GM23338 (cell line): ENCODE measurements around the gene SCTR. TPM values are rescaled to one million over a fixed set of nuclear protein-coding genes. Genes with fewer than 3 reads are reported as not detected.
A peak's percentile ranks its signal among the peaks of the same experiment; 100 is the strongest.

Source experiments
- ATAC-seq: fragments of 200-7000 bp; cut with Tn5 transposase; 3 replicates; pipeline ENCODE4 v1.9.1; 2020
- DNase-seq: peaks from one replicate; pipeline ENCODE4 v3.0.0-alpha.2; 2015; ENCODE audit warnings: low spot score
- H2AFZ ChIP-seq: fragments of 200-600 bp; sonication (generic); 2 replicates; pipeline ENCODE4 v1.8.0; 2016; ENCODE audit warnings: antibody characterized with exemption, mild to moderate bottlenecking, moderate library complexity
- H3F3A ChIP-seq: fragments of 200-600 bp; sonication (generic); replicated peaks from 2 replicates; pipeline ENCODE4 v1.8.0; 2017; ENCODE audit warnings: antibody characterized with exemption, mixed run types, low read depth
- H3K27ac ChIP-seq: fragments of 200-600 bp; sonication (generic); 2 replicates; pipeline ENCODE4 v1.6.1; 2016; ENCODE audit warnings: low read depth
- H3K27me3 ChIP-seq: fragments of 200-600 bp; sonication (generic); 2 replicates; pipeline ENCODE4 v1.8.0; 2016; ENCODE audit warnings: mild to moderate bottlenecking, mixed run types, moderate library complexity; ENCODE audit not compliant: insufficient read depth
- H3K36me3 ChIP-seq: fragments of 200-600 bp; sonication (generic); 2 replicates; pipeline ENCODE4 v1.8.0; 2016; ENCODE audit warnings: mild to moderate bottlenecking; ENCODE audit not compliant: insufficient read depth
- H3K4me1 ChIP-seq: fragments of 200-600 bp; sonication (generic); 2 replicates; pipeline ENCODE4 v1.8.0; 2016; ENCODE audit warnings: mild to moderate bottlenecking, moderate library complexity; ENCODE audit not compliant: insufficient read depth
- H3K4me2 ChIP-seq: fragments of 200-600 bp; sonication (generic); 2 replicates; pipeline ENCODE4 v1.7.1; 2017; ENCODE audit warnings: mixed run types
- H3K4me3 ChIP-seq: fragments of 200-600 bp; sonication (generic); 2 replicates; pipeline ENCODE4 v1.6.1; 2016; ENCODE audit warnings: mixed run types
- H3K79me2 ChIP-seq: fragments of 200-600 bp; sonication (generic); replicated peaks from 2 replicates; pipeline ENCODE4 v1.8.0; 2017; ENCODE audit warnings: mild to moderate bottlenecking; ENCODE audit not compliant: insufficient read depth
- H3K9me2 ChIP-seq: fragments of 200-600 bp; sonication (generic); 2 replicates; pipeline ENCODE4 v1.8.0; 2017; ENCODE audit not compliant: insufficient read depth
- H4K20me1 ChIP-seq: fragments of 200-600 bp; sonication (generic); replicated peaks from 2 replicates; pipeline ENCODE4 v1.8.0; 2017; ENCODE audit warnings: mild to moderate bottlenecking; ENCODE audit not compliant: insufficient read depth
- H3K27ac Mint-ChIP-seq: 2 replicates; pipeline ENCODE4 v1.8.0; 2020; ENCODE audit warnings: inconsistent platforms, mild to moderate bottlenecking, moderate library complexity, mixed read lengths
- H3K27me3 Mint-ChIP-seq: 3 replicates; pipeline ENCODE4 v1.8.0; 2022; ENCODE audit warnings: low read depth, mild to moderate bottlenecking, moderate library complexity, mixed read lengths, inconsistent platforms; ENCODE audit not compliant: insufficient read depth, poor library complexity
- H3K36me3 Mint-ChIP-seq: 3 replicates; pipeline ENCODE4 v1.8.0; 2021; ENCODE audit warnings: low read depth, mild to moderate bottlenecking, inconsistent platforms, moderate library complexity, mixed read lengths
- H3K4me1 Mint-ChIP-seq: 3 replicates; pipeline ENCODE4 v1.8.0; 2020; ENCODE audit warnings: mild to moderate bottlenecking, inconsistent platforms, mixed read lengths
- H3K4me3 Mint-ChIP-seq: 3 replicates; pipeline ENCODE4 v1.8.0; 2021; ENCODE audit warnings: moderate library complexity, mild to moderate bottlenecking, inconsistent platforms, mixed read lengths
- H3K9me3 Mint-ChIP-seq: 3 replicates; pipeline ENCODE4 v1.8.0; 2020; ENCODE audit warnings: moderate library complexity, mild to moderate bottlenecking, inconsistent platforms, mixed read lengths
- CREB1 ChIP-seq: fragments of 250-450 bp; sonication (Bioruptor Pico); IDR thresholded peaks from 2 replicates; pipeline ENCODE4 v1.5.0; 2020; ENCODE audit warnings: low read depth, mild to moderate bottlenecking, moderate library complexity
- CTCF ChIP-seq, 2 experiments: fragments of 200-600 bp in 1 of 2; sonication (generic) in 1 of 2; conservative IDR thresholded peaks; 2 replicates each; pipeline versions ENCODE4 v1.5.1 to v1.6.1; 2016 to 2017; ENCODE audit warnings: antibody characterized with exemption in 2 of 2, low read depth in 2 of 2, mild to moderate bottlenecking in 2 of 2, moderate library complexity in 1 of 2
- ETS1 ChIP-seq: IDR thresholded peaks from 2 replicates; pipeline ENCODE4 v1.6.1; 2016; ENCODE audit warnings: antibody characterized with exemption
- EZH2 ChIP-seq: fragments of 200-600 bp; sonication (generic); IDR thresholded peaks from one replicate; pipeline ENCODE4 v1.8.0; 2017; ENCODE audit warnings: antibody characterized with exemption, mild to moderate bottlenecking, low read depth; ENCODE audit not compliant: unreplicated experiment
- EZH2phosphoT487 ChIP-seq: fragments of 200-600 bp; sonication (generic); IDR thresholded peaks from one replicate; pipeline ENCODE4 v1.8.1; 2018; ENCODE audit warnings: antibody characterized with exemption; ENCODE audit not compliant: unreplicated experiment
- JUNB ChIP-seq: IDR thresholded peaks from one replicate; pipeline ENCODE4 v1.6.1; 2016; ENCODE audit warnings: antibody characterized with exemption; ENCODE audit not compliant: unreplicated experiment
- NANOG ChIP-seq: IDR thresholded peaks from 2 replicates; pipeline ENCODE4 v1.6.1; 2016; ENCODE audit warnings: antibody characterized with exemption, borderline replicate concordance
- POLR2AphosphoS5 ChIP-seq: IDR thresholded peaks from 2 replicates; pipeline ENCODE4 v1.6.1; 2016; ENCODE audit warnings: antibody characterized with exemption, low read depth
- REST ChIP-seq: IDR thresholded peaks from one replicate; pipeline ENCODE4 v1.6.1; 2018; ENCODE audit warnings: antibody characterized with exemption; ENCODE audit not compliant: unreplicated experiment
- STAT1 ChIP-seq: IDR thresholded peaks from one replicate; pipeline ENCODE4 v1.6.1; 2016; ENCODE audit warnings: antibody characterized with exemption; ENCODE audit not compliant: unreplicated experiment
- ZNF114 ChIP-seq: fragments of 250-450 bp; sonication (Bioruptor Pico); IDR thresholded peaks from 2 replicates; pipeline ENCODE4 v1.5.0; 2020; ENCODE audit warnings: mild to moderate bottlenecking, moderate library complexity
- ZNF331 ChIP-seq: fragments of 250-450 bp; sonication (Bioruptor Pico); IDR thresholded peaks from 2 replicates; pipeline ENCODE4 v1.5.0; 2020; ENCODE audit warnings: low read depth, mild to moderate bottlenecking, moderate library complexity
- ZNF462 ChIP-seq: fragments of 250-450 bp; sonication (Bioruptor Pico); IDR thresholded peaks from 2 replicates; pipeline ENCODE4 v1.5.0; 2020; ENCODE audit warnings: mild to moderate bottlenecking, moderate library complexity
- polyA plus RNA-seq: library from polyadenylated mRNA; unstranded; fragments of >200 nt; fragmentation: Nextera tagmentation; extraction: Ambion mirVana; gene quantifications from 2 replicates; pipeline ENCODE4 v1.2.1, GENCODE V29; 2016
- total RNA-seq: library from RNA; depleted of rRNA; stranded (reverse); fragments of >200 nt; shearing (Covaris generic); gene quantifications from 2 replicates; pipeline ENCODE4 v1.2.3, GENCODE V29; 2014

Gene SCTR
- total and polyA plus RNA-seq, 2 experiments from 2014 or later, result not detected

- Mint-ChIP-seq H3K4me3 (no peak overlapping the region), H3K36me3 (no peaks in the 10 kb centered on the region), H3K27ac (no peak overlapping the region), H3K4me1 (no peaks in the 10 kb centered on the region; the same call in 2 of the 3 replicates), H3K27me3 (peaks cover 2% of the 10 kb centered on the region), H3K9me3 (no peaks in the 10 kb centered on the region)
- Histone ChIP-seq H4K20me1 (no peaks in the 10 kb centered on the region), H3K4me1 (no peaks in the 10 kb centered on the region), H3K79me2 (no peaks in the 10 kb centered on the region), H3K4me2 (no peak overlapping the region), H3K27ac (no peak overlapping the region), H3K9me2 (peaks cover 5% of the 10 kb centered on the region), H3K4me3 (no peak overlapping the region), H3F3A (no peaks in the 10 kb centered on the region), H3K36me3 (no peaks in the 10 kb centered on the region), H3K27me3 (no peaks in the 10 kb centered on the region), H2AFZ (peak overlapping the region; percentile 40; the same call in 1 of the 2 replicates)
- ATAC-seq (no peak), DNase-seq (no peak)
- TF ChIP-seq POLR2AphosphoS5, result no peak
- no peak for TF ChIP-seq EZH2phosphoT487
- no peak for TF ChIP-seq REST
- no peak for TF ChIP-seq ZNF114
- no peak for TF ChIP-seq ETS1
- TF ChIP-seq ZNF462 (CRISPR knock-in tag), result no peak
- TF ChIP-seq CREB1, result no peak
- no peak for TF ChIP-seq EZH2
- TF ChIP-seq NANOG, result no peak
- no peak for TF ChIP-seq STAT1
- TF ChIP-seq CTCF (conservative IDR thresholded peaks at IDR 0.05; ENCODE audit: low read depth in 2 of 2), result no peak
- TF ChIP-seq JUNB, result no peak
- TF ChIP-seq ZNF331, result no peak
Measured at GRCh38 chr2:119552902-119553301, 28.6 kb upstream of the SCTR start.
